A673 (cell line): ENCODE measurements around the gene TRAF3IP1.

ENCODE experiments used
- EZH2 ChIP-seq: fragments of 200-600 bp; sonication (generic); IDR thresholded peaks from 2 replicates; pipeline ENCODE4 v1.6.1; 2017; ENCODE audit warnings: borderline replicate concordance, low read depth, mild to moderate bottlenecking, mixed read lengths, antibody characterized with exemption, low read length; ENCODE audit not compliant: poor library complexity, severe bottlenecking
- TF ChIP-seq, protein P1 (sequence below): fragments of 300-800, 200-600 bp; sonication (generic); conservative IDR thresholded peaks from 2 replicates; pipeline ENCODE4 v1.5.1; 2017; ENCODE audit warnings: low read depth, mild to moderate bottlenecking, antibody characterized with exemption, low read length, moderate library complexity, mixed read lengths

DNA sequence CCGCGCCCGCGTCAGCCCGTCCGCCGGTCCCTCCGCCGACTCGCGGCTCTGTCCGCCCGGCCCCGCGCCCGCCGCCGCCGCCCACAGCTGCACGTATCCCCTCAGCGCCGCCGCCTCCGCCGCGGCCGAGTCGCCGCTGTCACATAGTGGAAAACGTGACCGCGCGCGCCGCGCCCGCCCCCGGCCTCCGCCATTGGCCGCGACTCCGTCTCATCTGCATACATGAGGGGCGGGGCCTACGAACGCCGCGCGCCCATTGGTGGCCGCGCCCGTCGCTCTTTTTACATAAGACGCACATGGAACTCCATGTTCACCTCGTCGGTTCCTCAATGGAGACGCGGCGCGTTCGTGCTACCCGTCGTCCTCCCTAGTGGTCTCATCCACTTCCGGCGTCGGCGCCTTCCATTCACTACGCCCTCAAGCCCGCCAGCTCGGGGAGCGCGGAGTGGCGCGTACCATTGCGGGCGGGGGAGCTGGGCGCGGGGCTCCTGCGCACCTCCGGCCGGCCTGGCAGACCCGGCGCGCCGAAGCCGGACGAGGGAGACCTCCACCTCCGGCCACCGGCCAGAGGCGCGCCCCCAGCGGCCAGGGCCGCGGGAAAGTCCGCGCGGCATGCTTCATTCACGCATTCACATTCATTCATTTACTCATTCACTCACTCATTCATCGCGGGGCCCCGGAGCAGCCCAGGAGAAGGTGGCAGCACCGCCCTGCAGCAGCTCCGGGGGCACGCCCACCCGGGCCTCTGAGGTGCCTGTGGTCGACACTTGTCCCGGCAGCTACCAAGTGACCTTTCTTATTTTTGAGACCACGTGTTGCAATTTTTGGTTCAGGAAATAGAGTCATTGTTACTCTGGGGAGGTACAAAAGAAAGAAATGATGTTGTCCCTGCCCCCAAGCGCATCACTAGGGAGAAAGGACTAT is 31.4 kb upstream of the TRAF3IP1 start:
- TF ChIP-seq, protein P1, sequence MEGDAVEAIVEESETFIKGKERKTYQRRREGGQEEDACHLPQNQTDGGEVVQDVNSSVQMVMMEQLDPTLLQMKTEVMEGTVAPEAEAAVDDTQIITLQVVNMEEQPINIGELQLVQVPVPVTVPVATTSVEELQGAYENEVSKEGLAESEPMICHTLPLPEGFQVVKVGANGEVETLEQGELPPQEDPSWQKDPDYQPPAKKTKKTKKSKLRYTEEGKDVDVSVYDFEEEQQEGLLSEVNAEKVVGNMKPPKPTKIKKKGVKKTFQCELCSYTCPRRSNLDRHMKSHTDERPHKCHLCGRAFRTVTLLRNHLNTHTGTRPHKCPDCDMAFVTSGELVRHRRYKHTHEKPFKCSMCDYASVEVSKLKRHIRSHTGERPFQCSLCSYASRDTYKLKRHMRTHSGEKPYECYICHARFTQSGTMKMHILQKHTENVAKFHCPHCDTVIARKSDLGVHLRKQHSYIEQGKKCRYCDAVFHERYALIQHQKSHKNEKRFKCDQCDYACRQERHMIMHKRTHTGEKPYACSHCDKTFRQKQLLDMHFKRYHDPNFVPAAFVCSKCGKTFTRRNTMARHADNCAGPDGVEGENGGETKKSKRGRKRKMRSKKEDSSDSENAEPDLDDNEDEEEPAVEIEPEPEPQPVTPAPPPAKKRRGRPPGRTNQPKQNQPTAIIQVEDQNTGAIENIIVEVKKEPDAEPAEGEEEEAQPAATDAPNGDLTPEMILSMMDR, result no peak
- TF ChIP-seq EZH2, result no peak
